ENCODE results near the gene DAGLB. TPM values are rescaled to one million over a fixed set of nuclear protein-coding genes. Genes with fewer than 3 reads are reported as not detected.

The DAGLB gene
- total RNA-seq (2022) (28.9 and 29.5 TPM in 2 replicates), Bru-seq, nascent RNA (percentile 61 among the genes with signal in this experiment), BruChase-seq, experiment 1, labeled RNA remaining after a 6-hour chase (percentile 66 among the genes with signal in this experiment), BruChase-seq, experiment 2, labeled RNA remaining after a 2-hour chase (percentile 64 among the genes with signal in this experiment)
- long read RNA-seq, transcript DAGLB-201 (15 exons, 2,897 nt): major isoform, 33 of 51 reads
- long read RNA-seq, partial matches to known transcripts: 8 of 51 reads
- long read RNA-seq, other reads (novel, unspliced or antisense): 9 of 51 reads

DNA sequence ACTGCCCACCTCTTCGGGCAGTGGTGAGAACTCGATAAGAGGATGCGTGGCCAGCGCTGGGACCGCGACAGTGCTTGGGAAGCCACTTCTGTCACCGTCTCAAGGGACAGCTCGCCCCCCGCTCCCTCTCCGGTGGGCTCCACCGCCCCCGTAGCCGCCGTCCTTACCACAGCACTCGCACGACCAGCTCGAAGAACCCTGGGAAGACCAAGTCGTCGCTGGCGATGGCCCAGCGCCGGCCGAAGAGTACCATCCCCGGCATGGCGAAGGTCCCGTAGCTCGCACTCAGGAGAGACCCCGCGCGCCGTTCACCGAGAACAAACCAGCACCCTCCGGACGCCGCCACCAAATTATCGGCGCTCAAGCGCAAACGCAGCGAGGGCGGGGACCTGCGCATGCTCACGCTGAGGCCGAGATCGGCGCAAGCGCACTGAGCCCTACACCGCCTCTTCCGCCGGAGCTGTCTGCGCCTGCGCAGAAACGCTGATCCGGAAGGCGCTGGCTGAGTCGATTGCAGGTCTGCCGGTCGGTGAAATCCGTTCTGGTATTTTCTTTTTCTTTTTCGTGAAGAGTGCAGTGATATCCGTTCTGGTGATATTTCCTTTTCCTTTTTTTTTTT lies at the start of gene DAGLB:
Gene DAGLB (minus strand): TSS at position 374 of the 619 bp plus-strand sequence. CDS start 112 bp downstream, at position 262.
- TF ChIP-seq, protein P1, sequence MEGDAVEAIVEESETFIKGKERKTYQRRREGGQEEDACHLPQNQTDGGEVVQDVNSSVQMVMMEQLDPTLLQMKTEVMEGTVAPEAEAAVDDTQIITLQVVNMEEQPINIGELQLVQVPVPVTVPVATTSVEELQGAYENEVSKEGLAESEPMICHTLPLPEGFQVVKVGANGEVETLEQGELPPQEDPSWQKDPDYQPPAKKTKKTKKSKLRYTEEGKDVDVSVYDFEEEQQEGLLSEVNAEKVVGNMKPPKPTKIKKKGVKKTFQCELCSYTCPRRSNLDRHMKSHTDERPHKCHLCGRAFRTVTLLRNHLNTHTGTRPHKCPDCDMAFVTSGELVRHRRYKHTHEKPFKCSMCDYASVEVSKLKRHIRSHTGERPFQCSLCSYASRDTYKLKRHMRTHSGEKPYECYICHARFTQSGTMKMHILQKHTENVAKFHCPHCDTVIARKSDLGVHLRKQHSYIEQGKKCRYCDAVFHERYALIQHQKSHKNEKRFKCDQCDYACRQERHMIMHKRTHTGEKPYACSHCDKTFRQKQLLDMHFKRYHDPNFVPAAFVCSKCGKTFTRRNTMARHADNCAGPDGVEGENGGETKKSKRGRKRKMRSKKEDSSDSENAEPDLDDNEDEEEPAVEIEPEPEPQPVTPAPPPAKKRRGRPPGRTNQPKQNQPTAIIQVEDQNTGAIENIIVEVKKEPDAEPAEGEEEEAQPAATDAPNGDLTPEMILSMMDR (IDR thresholded peaks at IDR 0.05; ENCODE audit: unreplicated experiment): no peak

DNA sequence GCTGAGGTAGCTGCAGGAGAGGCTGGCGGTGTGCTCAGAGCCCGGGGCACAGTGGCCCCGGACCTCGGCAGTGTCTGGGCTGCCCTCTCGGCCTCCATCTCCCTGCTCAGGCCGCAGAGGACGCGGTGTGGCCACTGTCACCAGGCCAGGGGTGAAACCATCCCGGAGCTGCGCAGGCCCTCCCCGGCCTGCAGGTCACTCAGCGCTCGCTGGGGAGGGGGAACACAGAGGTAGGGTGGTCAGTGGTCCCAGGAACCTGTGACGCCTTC lies 49.8 kb upstream of the DAGLB start:
- no peaks in the 10 kb centered on the region for H3K36me3 Mint-ChIP-seq (ENCODE audit: insufficient read depth, unreplicated experiment)
- CTCF ChIA-PET: interaction anchor here (0.6 kb wide), 1 partner anchor 23 kb away, joined by 3 read pairs; no protein-coding TSS in a partner anchor
- TF ChIP-seq, protein P1 (IDR thresholded peaks at IDR 0.05; ENCODE audit: unreplicated experiment): no peak
- H3K4me3 Mint-ChIP-seq (ENCODE audit: unreplicated experiment): no peak overlapping the region
- H3K27ac Mint-ChIP-seq (ENCODE audit: low read depth, unreplicated experiment): no peak overlapping the region
- no peaks in the 10 kb centered on the region for H3K9me3 Mint-ChIP-seq (ENCODE audit: unreplicated experiment)
- intact Hi-C loops (cut with micrococcal nuclease): no loop called here
- no peaks in the 10 kb centered on the region for H3K27me3 Mint-ChIP-seq (ENCODE audit: insufficient read depth, unreplicated experiment)
- no peaks in the 10 kb centered on the region for H3K4me1 Mint-ChIP-seq (ENCODE audit: insufficient read depth, unreplicated experiment)
- no peak for DNase-seq (ENCODE audit: unreplicated experiment)
- POLR2A ChIA-PET: no interaction called here
- BruUV-seq (replicated peaks): no TSS peak

More for the DNA sequence above, at the start of gene DAGLB:
- CTCF ChIA-PET: interaction anchor here (0.9 to 1.2 kb wide), 2 partner anchors 13 to 98 kb away, joined by 3 to 5 read pairs; no protein-coding TSS in a partner anchor
- POLR2A ChIA-PET: interaction anchor here (0.6 to 2.1 kb wide), 18 partner anchors 11 to 691 kb away, joined by 3 to 13 read pairs (median 4); partner anchors contain the start of genes AIMP2 and PMS2
- DNase-seq (ENCODE audit: unreplicated experiment): peak; percentile 92
- peaks cover 30% of the 10 kb centered on the region for H3K4me1 Mint-ChIP-seq (ENCODE audit: insufficient read depth, unreplicated experiment)
- BruUV-seq (replicated peaks): no TSS peak
- H3K27ac Mint-ChIP-seq (ENCODE audit: low read depth, unreplicated experiment): peak within 1 kb of the TSS; percentile 98
- intact Hi-C loops (cut with micrococcal nuclease): no loop called here
- peaks cover 46% of the 10 kb centered on the region for H3K36me3 Mint-ChIP-seq (ENCODE audit: insufficient read depth, unreplicated experiment)
- H3K27me3 Mint-ChIP-seq (ENCODE audit: insufficient read depth, unreplicated experiment): no peaks in the 10 kb centered on the region
- H3K9me3 Mint-ChIP-seq (ENCODE audit: unreplicated experiment): no peaks in the 10 kb centered on the region
- H3K4me3 Mint-ChIP-seq (ENCODE audit: unreplicated experiment): peak within 1 kb of the TSS; percentile 76

- Mint-ChIP-seq H3K27ac (ENCODE audit: low read depth, unreplicated experiment) (no peak overlapping the region), H3K4me3 (ENCODE audit: unreplicated experiment) (no peak overlapping the region), H3K9me3 (ENCODE audit: unreplicated experiment) (no peaks in the 10 kb centered on the region), H3K36me3 (ENCODE audit: insufficient read depth, unreplicated experiment) (no peaks in the 10 kb centered on the region), H3K4me1 (ENCODE audit: insufficient read depth, unreplicated experiment) (no peaks in the 10 kb centered on the region), H3K27me3 (ENCODE audit: insufficient read depth, unreplicated experiment) (no peaks in the 10 kb centered on the region)
- no TSS peak for BruUV-seq (replicated peaks)
- ChIA-PET CTCF (interaction anchor here (0.6 to 0.7 kb wide), 3 partner anchors 24 to 702 kb away, joined by 3 read pairs; no protein-coding TSS in a partner anchor), POLR2A (no interaction called here)
- intact Hi-C loops (cut with micrococcal nuclease): no loop called here
- no peak for DNase-seq (ENCODE audit: unreplicated experiment)
- TF ChIP-seq, protein P1 (IDR thresholded peaks at IDR 0.05; ENCODE audit: unreplicated experiment): no peak
These were observed 49.3 kb upstream of the DAGLB start for GRCh38 chr7:6496842-6497636.
